Activated CD4-positive, alpha-beta T cell treated with anti-CD3 and anti-CD28 coated beads, Interleukin-2, amount 50 U/mL, for 1 hour (primary cell): Measurements from ENCODE around the gene DNM1.
"Not testable (repeated sequence)": the region's sequence is repeated elsewhere in the genome, so short reads cannot be mapped to it uniquely, and the experiment has no call there.

Source experiments
- DNase-seq: peaks from one replicate; pipeline ENCODE4 v3.0.0-alpha.2; 2020

DNM1 gene

GRCh38 chr9:128253140-128253990 is 50.2 kb downstream of the DNM1 start:
- DNase-seq: no peak

GRCh38 chr9:128253991-128254346 is 50.8 kb downstream of the DNM1 start:
- DNase-seq: no peak

- DNase-seq: no peak
These were observed 51.2 kb downstream of the DNM1 start for GRCh38 chr9:128254362-128254761.

DNA sequence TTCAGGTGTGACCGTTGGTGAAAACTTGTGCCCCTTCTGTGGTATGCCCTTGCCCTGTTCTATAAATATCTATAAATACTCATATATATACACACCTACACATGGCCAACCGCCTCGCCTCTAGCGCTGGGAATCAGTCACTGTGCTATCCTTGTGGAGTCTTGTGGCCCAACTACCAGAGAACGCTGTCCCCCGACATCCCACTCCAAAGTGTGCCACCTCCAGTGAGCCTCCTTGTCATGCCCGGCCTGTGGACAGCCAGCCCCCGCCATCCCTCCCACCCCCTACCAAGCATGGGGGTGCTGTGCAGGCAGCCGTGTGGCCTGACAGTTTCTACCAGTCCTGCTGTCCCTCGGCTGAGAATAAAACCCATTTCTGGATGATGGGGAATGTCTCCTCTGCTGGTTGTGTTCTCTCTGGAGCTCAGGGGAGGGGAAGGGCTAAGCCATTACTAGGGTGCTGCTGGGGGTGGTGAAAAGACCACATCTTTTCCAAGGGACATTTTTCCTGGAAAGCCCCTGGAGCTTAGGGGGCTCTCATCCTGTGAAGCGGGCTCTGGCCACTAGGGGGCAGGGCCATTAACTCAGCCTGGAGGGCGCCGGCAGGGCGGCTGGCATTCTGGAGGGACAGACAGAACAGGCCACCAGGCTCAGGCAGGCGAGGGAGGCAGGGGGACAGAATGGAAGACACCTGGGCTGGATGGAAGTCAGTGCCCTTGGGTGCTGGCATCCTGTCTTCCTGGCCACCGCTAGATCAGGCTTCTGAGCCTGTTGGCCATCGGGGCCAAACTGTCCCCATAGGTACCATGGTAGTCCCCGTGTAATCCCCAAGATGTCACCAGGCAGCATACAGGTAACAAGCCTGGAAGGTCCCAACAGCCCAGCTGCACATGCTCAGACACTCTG is 51.9 kb downstream of the DNM1 start:
- DNase-seq: peak; percentile 44

DNA sequence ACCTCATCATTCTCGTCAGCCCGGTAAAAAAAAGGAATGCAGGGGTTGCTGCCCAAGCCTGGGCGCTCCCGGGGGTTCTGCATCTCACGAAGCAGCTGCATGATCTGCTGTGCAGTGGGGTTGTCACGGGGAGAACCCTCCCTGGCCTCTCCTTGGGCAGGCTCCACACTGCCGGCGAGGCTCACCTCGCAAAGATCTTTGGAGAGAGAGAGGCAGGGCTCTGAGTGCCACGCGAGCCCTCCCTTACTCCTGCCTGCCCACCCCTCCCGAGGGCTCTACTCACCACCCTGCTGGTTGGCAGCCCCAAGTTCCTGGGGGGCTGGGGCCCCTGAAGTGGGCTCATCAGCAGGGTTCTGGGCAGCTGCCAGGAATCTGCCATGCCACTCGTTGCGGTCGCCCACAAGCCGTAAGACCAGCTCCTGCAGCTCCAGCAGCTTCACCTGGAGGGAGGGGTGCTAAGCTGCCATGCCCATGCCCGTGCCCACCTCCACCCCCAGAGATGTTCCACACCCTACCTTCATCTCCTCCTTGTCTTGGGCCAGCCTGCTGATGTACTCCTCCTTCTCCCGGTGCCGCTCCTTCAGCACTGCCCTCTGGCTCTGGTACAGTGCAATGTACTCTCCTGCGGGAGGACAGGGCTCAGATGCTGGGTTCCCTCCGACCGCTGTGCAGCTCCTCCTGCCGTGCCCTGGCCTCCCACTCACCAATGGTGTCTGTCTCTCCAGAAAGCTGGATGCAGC is 54.1 kb downstream of the DNM1 start:
- DNase-seq: no peak

- no peak for DNase-seq
These were observed 54.7 kb downstream of the DNM1 start for GRCh38 chr9:128257907-128258306.

DNA sequence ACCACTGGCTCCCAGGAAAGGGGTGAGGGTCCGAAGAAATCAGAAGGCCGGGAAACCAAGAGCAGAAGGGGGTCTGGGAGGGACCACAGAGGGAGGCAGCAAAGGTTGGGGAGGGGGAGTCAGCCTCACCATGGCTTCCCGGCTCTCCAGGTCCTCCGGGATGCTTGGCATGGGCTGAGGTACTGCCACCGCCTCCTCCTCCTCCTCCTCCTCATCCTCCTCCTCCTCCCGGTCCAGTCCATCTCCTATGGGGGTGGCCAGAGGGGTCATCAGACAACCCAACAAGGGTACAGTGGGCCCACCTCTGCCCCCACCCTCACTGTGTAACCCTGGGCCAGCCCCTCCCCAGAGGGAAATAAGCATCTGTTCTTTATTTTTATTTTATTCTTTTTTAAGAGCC is 55.1 kb downstream of the DNM1 start:
- DNase-seq: no peak

DNA sequence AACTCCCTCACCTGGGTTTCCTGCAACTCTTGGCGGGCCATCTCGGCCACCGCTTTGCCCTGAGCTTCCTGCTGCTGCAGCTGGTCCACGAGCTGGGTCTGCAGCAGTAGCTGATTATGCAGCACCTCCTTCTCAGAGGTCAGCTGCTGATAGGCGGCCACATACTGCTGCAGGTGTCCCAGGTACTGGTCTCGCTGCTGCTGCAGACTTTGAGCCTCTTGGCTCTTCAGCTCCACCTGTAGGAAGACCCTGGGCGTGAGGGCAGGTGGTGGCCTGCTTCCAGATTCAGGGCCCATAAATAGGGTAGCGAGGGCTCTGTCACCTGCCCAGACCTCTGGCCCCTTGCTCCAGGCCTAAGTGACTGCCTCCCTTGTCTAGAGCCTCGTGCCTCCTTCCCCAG is 56.0 kb downstream of the DNM1 start:
- no peak for DNase-seq

DNA sequence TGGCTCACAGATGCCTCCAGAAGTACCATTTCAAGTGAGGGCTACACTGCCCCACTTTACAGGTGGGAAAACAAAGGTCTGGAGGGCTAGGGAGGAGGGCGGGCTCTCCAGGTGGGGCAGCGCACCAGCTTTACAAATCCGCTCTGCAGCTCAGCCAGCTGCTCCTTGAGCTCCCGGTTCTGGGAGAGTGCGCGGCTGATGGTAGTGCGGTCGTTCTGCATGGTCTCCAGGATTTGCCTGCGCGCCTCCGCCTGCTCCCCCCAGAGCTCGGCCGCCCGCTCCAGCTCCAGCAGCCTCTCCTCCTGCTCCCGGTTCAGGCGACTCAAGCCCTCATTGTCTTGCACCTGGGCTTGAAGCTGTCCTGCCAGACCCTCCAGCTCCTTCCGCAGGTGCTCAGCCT is 57.2 kb downstream of the DNM1 start:
- DNase-seq: no peak

DNA sequence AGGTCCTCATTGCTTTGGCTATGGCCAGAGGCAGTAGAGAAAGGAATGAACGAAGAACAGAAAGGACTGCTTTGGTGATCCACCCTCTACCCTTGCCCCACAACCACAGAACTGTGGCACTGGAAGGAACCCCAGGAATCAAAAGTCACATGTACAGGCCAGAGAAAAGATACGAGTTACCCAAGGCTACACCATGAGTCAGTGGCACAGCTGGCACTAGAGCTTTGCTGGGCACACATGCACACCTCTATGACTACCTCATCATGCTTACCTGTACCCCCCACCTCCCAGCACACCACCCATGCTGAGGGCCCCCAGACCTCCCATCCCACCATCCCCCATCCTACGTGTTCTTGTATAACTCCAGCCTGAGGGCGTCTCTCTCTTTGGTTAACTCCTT is 59.5 kb downstream of the DNM1 start:
- no peak for DNase-seq

DNA sequence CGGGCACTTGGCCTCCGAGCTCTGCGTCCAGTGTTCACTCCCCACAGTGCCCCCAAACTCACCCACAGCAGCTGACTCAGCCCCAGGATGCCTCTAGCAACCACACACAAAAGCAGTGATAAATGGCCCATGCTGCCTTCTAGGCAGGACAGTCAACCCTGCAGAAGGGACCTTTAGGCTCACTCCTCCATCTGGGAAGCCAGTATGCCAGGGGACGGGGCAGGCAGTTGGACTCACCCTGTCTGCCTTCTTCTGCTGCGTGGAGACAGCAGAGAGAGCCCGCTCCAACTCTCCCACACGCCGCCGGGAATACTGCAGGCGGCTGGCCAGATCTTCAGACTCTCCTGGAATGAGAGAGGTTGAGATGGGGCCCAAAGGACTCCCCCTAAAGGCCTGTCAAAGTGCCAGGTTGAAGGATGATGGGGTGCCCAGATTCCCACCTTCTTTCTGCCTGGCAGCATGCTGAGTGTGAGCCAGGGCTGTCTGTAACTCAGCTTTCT is 62.2 kb downstream of the DNM1 start:
- no peak for DNase-seq

GRCh38 chr9:128266868-128267590 is 63.9 kb downstream of the DNM1 start:
- no peak for DNase-seq

DNA sequence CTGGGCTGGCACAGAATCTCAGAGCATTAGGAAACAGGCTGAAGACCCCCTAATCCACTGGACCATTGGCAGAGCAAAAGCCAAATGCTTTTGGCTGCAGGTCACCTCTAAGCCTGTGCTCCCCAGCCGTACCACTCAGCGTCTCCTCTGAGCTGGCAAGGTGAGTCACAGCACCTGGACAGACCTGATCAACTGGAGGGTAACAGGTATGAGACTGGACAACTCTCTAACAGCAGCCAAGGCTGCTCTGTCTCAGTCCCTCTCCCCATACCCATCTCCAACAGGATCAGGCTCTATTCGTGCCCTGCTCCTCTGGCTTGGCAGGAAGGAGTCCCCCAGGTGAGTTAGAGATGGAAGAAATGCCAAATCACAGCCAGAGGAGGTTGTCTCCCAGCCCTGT is 67.9 kb downstream of the DNM1 start:
- no peak for DNase-seq

DNA sequence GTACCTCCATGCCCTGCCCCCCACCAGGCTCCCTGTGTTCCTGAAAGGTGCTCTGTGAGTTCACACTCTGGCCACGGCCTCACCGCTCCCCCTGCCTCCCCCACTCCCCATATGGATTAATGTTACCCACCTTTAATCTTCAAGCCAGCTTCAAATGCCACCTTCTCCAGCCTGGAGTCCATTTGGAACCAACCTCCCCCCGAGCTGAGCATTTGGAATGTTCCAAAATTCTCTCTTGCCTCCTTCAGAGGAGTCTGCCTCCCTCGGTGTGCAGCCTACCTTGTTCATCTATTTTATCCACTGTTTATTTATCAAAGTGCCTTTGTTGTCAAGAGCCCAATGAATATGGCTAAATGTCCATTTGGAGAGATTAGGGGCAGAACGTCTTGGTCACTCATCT is 68.3 kb downstream of the DNM1 start:
- no peak for DNase-seq

GRCh38 chr9:128274245-128274644 is 71.1 kb downstream of the DNM1 start:
- DNase-seq: no peak

DNA sequence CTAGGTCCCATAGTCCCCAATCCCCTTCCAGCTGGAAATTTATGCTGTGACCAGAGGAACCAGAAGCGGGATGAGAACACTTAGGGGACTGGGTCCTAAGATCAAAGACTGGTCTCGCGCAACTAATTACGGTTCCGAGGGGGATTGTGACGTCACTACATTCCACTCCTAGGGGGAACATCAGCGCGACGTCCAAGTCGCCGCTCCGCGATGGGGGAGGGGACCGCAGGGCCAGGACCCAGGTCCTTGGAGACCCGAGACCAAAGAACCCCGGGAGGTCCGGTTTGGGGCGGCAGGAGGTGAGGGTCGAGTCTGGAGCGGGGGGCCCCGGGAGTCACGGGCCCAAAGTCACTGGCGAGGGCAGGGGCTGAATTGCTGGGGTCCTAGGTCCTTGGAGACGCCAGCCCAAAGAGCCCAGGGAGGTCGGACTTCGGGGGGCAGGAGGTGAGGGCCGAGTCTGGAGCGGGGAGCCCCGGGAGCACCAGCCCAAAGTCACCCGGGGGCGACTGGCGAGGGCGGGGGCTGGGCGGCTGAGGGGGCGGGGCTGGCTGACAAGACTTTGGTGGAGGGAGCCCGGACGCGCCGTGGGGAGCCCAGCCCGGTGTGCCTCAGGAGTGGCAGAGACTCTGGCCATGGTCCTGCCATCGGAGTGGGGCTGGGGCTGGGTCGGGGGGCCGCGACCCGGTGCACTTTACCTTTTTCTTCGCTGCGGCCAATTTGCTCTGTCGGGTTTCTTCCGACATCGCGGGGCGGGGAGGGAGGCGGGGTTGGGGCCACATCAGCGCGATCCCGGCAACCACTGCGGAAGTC is 72.2 kb downstream of the DNM1 start, which contains the start of gene GOLGA2:
Gene GOLGA2, minus strand, starts transcription at position 810 of the 810 bp plus-strand sequence. Its CDS starts 31 bp downstream, at position 779.
- DNase-seq: no peak

- DNase-seq: peak; percentile 100
These were observed 72.9 kb downstream of the DNM1 start, which contains the start of gene SWI5 for GRCh38 chr9:128276008-128276573. TSS of gene SWI5 (plus strand) at chr9:128276276.

DNA sequence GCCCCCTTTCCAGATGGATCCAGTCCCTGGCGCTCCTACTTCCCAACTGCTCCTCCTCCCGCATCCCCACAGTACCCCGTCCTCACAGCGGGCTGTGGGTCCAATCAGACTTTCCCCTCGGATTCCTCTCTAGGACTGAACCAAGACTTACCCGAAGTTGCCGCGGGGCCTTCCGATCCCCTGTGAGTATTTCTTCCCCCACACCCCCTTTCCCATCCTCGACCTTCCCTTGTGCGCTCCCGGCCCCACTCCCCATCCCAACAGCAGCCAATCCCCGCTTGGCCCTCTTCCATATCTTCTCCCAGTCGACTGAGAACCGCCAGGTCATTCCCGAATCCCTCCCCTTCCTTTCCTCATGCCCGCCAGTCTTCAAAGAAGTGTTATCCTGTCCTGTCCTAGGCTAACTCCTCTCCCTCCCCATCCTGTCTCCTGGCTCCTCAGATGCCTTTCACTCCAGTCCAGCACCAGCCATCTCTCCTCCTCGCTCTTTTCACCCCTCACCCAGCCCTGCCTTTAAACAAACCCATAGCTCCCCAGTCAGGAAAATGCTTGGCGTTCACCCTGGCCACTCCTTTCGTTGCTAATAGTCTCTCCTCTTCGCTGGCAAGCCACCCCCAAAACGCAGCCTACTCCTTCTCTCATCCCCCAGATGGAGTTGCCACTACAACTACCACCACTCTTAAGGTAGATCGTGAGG is 73.5 kb downstream of the DNM1 start:
- no peak for DNase-seq

DNA sequence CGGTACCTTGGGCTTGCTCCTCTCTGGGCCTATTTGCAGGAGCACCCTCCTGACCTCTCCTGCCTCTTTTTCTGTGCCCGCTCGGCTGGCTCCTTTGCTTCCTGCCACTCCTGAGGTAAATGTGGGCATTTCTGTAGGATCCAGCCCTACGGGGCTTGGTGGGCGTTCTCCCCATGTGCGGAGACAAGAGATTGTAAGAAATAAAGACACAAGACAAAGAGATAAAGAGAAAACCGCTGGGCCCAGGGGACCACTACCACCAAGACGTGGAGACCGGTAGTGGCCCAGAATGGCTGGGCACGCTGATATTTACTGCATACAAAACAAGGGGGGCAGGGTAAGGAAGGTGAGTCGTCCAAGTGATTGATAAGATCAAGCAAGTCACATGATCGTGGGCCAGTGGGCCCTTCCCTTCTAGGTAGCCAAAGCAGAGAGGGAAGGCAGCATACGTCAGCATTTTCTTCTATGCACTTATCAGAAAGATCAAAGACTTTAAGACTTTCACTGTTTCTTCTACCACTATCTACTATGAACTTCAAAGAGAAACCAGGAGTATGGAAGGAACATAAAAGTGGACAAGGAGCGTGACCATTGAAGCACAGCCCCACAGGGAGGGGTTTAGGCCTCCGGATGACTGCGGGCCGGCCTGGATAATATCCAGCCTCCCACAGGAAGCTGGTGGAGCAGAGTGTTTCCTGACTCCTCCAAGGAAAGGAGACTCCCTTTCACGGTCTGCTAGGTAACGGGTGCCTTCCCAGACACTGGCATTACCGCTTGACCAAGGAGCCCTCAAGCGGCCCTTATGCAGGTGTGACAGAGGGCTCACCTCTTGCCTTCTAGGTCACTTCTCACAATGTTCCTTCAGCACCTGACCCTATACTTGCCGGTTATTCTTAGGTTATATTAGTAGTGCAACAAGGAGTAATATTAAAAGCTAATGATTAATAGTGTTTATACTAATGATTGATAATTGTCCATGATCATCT is 76.2 kb downstream of the DNM1 start:
- not testable (repeated sequence) for DNase-seq
